ENCODE data around the gene ZNF629. TPM values are rescaled to one million over a fixed set of nuclear protein-coding genes. Genes with fewer than 3 reads are reported as not detected.
A peak's percentile ranks its signal among the peaks of the same experiment; 100 is the strongest.

The ZNF629 gene
- total and polyA plus RNA-seq, 11 donors: 11.2 to 30.9 (median 19.9) TPM

DNA sequence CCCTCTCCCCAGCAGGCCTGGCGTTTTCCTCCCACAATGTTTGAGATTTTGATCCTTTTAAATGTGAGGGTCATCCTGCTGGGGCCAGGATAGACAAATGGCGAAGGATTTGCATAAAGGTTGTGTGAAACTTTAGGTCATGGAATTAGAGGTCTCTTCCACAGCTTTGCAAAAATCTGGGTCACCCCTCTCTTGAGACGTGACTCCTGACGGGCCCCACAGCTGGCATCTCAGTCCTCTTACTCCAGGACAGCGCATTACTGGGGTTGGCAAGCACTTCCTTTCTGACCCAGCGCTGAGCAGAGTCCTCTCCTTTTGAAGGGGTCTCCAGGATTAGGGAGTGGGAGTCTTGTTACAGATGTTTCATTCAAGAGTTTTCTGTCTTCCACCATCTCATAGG lies 7.4 kb downstream of the ZNF629 start:
- no peak overlapping the region for H3K27ac ChIP-seq

DNA sequence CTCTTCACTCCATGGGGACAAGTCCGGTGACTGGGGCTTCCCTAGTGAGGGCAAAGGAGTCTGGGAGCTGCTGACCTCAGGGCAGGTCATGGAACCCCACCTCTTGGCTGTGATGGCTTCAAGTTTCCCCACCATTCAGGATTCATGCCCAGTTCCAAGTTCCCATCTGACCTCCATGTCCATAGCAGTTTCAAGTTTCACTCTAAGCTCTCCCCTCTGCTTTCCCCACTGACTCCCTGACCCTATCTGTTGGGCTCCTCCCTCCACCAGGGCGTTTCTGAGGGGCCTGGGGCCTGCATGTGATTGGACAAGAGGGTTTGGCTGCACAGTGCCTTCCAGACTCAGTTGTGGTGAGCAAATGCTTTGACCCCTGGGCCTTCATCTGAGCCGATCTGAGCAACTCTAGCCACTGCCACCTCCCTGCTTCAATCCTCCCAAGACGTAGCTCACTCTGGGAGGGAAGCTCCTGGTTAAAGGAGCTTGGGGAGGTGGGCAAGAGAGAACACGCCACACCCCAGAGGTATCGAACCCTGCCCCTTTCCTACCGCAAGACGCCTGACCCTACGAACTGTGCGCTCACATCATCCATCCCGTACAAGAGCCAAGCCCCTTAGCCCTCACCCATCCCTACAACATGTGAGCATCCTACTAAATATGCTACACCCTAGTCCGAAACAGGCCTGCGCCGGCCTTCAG lies 8.3 kb downstream of the ZNF629 start:
- DNase-seq (peak in 1 of 5 donors; percentile 38), ATAC-seq (no peak)
- WGBS, 4 donors: 77 to 84% (median 81%) methylated on average over 12 to 14 of the region's 14 CpGs
- H3K9me3 ChIP-seq: no peaks in the 10 kb centered on the region
- TF ChIP-seq CTCF (IDR thresholded peaks at IDR 0.05) (no peak), POLR2A (IDR thresholded peaks at IDR 0.05) (no peak)
- peak overlapping the region in 3 of 12 donors; percentile 21 to 95 (median 34) for H3K27ac ChIP-seq
- H3K4me1 ChIP-seq: peaks cover 0 to 41% (median 23%) of the 10 kb centered on the region in 12 donors
- H3K4me3 ChIP-seq: no peak overlapping the region
- intact Hi-C loops (cut with DNase I): loop anchor here in 1 of 10 donors (5.0 kb wide), 1 partner anchor 34 kb away; no protein-coding TSS in a partner anchor
- no peaks in the 10 kb centered on the region for H3K27me3 ChIP-seq
- peaks cover 2 to 40% (median 32%) of the 10 kb centered on the region in 9 donors for H3K36me3 ChIP-seq

More for the DNA sequence above, 7.4 kb downstream of the ZNF629 start:
- no peaks in the 10 kb centered on the region for H3K9me3 ChIP-seq
- no peaks in the 10 kb centered on the region for H3K27me3 ChIP-seq
- peaks cover 0 to 32% (median 17%) of the 10 kb centered on the region in 12 donors for H3K4me1 ChIP-seq
- DNase-seq: peak in 1 of 5 donors; percentile 0
- no peak for ATAC-seq
- intact Hi-C loops (cut with DNase I): loop anchor here in 1 of 10 donors (5.0 kb wide), 1 partner anchor 33 kb away; no protein-coding TSS in a partner anchor
- no peak overlapping the region for H3K4me3 ChIP-seq
- 87 to 90% (median 89%) methylated on average over 6 of the region's 6 CpGs for WGBS, 4 donors
- TF ChIP-seq CTCF (IDR thresholded peaks at IDR 0.05): no peak
- TF ChIP-seq POLR2A (IDR thresholded peaks at IDR 0.05): no peak
- H3K36me3 ChIP-seq: peaks cover 2 to 38% (median 26%) of the 10 kb centered on the region in 9 donors

DNA sequence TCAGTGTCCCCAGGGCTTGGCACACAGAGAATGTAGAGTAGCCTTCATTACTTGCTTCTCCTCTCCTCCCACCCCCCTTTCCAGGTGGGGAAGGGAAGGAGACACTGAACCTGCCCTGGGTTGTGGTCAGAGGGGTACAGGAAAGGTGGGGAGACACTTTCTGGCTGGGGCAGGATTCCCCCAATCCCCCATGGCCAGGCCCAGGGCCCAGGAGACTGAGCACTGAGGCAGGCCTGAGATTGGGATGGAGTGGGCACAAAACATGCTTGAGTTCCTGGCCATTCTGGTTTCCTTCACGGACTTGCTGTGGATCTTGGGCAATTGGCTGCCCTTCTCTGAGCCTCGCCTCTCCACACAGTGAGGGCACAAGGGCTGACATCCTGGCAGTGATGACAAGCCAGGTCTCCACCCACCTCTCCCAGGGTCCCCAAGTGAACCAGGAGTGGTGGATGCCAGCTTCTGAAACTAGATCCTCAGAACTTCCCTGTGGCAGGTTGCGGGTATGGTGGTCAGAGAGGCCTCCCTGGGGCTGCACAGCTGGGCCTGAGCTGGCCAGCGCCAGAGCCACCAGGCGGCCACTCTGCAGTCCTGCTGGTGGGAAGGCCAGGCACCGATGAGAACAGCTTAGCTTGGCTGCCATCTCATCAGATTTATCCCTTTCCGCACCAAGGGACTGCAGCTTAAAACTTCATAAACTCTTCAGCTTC lies 9.3 kb downstream of the ZNF629 start:
- ATAC-seq (no peak), DNase-seq (peak in 1 of 5 donors; percentile 48)
- H3K27me3 ChIP-seq: no peaks in the 10 kb centered on the region
- intact Hi-C loops (cut with DNase I): loop anchor here in 1 of 10 donors (5.0 kb wide), 1 partner anchor 35 kb away; no protein-coding TSS in a partner anchor
- no peak overlapping the region for H3K4me3 ChIP-seq
- peaks cover 0 to 41% (median 23%) of the 10 kb centered on the region in 12 donors for H3K4me1 ChIP-seq
- no peaks in the 10 kb centered on the region for H3K9me3 ChIP-seq
- H3K36me3 ChIP-seq: peaks cover 2 to 40% (median 32%) of the 10 kb centered on the region in 9 donors
- peak overlapping the region in 4 of 12 donors; percentile 15 to 97 (median 57) for H3K27ac ChIP-seq
- TF ChIP-seq POLR2A (IDR thresholded peaks at IDR 0.05): no peak
- TF ChIP-seq CTCF (IDR thresholded peaks at IDR 0.05): no peak
- WGBS, 4 donors: 85 to 92% (median 89%) methylated on average over 3 to 7 of the region's 7 CpGs
